TTC549 (cell line): ENCODE results near the gene LRRC17.

ENCODE experiments used
- FAIRE-seq: peaks from 2 replicates; lab custom pipeline; 2012; peaks lifted over from hg19 to GRCh38; lab: Jason Lieb, UNC

LRRC17 gene

DNA sequence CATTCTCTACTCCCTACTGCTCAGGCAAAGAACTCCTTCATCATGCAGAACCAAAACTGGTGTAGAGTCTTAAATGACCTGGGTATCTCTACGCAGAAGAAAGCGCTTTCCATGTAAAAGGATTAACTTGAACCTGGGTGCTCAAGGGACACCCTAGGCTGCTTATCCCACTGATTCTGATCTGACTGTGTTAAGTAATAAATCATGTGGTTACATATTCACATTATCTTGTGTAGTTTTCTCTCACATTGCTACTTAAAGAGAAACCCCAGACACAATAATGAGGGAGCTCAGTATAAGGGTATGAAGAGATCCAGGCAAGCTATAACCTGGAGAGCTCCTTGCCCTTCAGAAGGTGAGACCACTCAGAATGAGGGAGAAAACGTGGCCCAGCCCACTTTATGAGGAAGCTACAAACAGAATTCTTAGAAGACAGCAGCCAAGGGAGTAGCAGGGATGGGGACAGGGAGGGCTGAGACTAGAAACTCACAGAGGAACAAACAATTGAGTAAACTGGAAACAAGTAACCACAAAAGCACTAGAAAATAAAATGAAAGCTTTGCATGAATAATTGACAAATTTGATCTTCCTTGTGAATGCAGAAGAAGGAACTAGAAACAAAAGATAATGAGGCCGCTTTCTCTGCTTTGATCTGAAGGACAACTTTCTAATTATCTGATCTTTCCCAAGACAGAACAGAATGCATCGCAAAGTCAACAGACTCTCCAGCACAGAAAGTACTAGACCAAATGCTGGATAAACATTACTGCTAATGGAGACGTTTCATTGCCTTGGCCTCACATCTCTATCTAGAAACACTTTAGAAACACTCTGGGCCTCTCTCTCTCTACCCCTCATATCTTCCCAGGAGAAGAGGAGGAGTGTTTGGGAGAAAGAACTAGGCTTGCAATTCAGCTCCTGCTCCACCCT is 76.1 kb downstream of the LRRC17 start:
- no peak for FAIRE-seq

DNA sequence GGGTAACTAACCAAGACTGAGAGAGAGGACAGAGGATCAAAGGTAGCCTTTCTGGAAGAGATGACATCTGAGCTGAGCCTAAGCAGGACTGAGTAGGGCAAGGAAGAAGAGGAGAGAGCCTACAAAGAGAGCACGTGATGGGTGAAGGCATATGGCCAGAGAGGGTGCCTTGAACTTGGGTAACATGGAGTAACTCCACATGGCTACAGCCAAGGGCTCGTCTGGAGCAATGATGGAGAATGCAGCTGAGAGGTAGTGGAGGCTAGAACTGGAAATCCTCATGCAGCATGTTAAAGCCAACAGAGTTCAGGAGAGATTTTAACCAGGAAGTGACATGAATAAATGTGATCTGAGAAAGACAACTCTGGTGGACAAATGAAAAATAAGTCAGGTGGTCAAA is 77.8 kb downstream of the LRRC17 start:
- no peak for FAIRE-seq

DNA sequence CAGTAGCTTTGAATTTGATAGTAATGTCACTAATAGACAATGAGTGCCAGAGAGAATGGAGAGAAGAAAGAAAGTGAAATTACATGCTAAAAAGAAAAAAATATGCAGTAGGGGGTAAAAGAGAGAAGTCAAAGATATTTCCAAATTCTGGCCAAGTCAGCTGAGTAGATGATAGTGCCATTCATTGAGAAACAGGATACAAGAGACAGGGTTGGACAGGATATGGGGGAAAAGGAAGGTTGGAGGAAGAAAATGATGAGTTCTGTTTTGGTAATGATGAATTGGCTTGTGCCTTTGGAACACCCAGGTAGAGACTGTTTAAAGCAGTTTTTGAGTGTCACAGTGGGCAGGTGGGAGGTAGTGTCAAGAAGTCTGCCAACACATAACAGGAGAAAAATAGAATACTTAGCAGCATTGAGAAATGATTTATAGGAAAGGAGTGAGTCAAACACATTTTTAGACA is 78.3 kb downstream of the LRRC17 start:
- FAIRE-seq = no peak

DNA sequence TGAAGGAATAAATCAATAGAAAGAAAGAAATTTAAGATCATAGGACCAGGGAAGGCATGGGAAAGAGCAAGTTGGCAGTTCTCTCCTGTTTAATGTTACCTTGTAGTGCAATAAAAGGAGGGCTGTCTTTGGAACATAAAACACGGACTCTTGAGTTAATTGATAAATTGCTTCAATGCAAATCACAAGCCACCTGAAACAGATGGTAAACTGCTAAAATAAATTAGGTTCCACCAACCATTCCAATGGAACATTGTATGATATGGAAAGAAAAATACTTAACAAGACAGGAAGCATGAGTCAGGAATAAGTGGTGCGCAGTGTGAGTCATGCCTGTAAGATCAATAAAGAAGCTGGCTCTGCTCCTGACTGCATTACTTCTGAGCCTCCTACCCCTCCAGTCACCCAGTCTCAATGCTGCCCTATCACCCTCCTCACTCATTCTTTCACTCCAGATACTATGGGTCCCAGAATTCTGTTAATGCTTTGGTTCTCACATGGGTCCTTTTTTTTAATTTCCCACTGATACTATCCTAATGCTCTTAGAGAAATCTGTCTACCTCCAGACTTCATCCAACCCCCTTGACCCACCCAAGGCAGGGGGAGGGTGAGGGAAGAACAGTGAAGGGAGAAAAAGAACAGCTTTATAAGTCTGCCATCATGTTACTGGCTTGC is 78.9 kb downstream of the LRRC17 start:
- no peak for FAIRE-seq

DNA sequence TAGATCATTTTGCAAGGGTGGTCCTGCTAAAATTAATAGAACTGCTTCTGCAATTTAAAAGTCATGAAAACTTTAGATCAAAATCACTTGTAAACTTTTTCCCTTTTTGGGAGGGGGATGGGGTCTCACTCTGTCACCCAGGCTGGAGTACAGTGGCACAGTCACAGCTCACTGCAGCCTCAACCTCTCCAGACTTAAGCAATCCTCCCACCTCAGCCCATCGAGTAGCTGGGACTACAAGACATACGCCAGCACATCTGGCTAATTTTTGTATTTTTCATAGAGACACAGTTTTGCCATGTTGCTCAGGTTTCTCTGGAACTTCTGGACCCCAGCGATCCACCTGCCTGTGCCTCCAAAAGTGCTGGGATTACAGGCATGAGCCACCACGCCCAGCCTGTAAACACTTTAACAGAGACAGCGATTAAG is 79.7 kb downstream of the LRRC17 start:
- no peak for FAIRE-seq

DNA sequence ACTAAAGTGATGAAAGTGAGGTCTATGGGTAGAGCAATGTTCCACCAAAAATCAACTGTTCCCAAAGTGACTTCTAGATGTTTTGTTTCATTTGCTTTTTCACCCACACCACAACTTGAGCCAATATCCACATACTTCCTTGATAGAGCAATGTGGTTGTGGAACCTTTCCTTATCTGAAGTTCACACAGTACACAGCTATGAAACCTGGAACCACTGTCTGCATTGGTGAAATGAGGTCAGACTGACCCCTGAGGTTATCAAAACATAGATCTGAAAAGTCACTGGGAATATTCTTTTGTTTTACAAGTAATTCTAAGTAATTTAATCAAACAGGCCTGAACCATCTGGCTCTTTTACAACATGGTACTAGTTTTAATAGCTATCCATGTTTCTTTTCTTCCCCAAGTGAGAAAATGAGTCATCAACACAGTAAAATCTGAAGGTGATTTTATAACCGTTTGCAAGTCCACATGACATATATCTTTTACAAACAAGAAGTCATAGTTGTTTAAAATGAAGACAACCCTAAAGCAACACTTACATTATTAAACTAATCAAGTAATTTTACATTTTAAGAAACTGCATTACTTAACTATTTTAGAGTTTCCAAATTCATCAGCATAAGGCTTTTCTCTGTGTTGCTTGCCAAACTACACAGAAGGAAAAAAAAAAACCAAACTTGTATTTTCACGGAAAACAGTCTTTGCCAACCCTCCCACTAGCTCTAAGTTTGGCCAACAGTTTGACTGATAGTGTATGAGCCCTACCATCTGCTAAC is 80.3 kb downstream of the LRRC17 start:
- FAIRE-seq = no peak

DNA sequence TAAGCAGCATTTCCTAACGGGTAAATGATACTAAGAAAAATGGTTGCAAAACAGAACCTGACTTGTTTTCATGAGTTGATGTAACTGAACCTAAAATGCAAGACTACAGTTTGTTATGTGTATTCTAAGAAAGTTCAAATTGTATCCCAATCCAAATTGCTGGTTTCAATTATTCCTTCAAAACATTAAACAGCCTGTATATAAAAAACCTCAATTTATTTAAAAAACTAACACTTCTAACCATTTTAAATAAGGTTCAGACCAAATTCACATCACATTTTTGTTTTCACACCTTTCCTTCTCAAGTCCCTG is 80.9 kb downstream of the LRRC17 start:
- no peak for FAIRE-seq

DNA sequence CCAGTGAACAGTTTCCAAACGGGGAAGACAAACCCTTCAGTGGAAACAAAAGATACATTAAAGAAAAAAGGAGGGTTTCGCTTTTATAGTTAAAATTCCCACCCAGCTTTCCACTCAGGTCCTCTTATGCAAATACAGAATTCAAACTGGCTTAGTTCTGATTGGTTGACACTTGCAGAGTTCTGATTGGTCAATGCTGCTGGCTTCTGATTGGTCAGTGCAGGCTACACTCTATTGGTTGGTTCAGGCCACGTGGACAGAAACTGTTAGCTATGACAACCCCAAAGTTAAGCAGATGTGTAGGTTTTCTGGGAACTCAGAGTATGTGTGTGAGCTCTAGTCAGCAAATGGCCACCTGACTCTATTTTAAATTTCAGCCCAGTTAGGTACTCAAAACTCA is 81.8 kb downstream of the LRRC17 start:
- no peak for FAIRE-seq
